Esophagus muscularis mucosa (tissue), 4 donors: ENCODE data around the gene TRIM74. TPM values are rescaled to one million over a fixed set of nuclear protein-coding genes. Genes with fewer than 3 reads are reported as not detected.
"Not testable (repeated sequence)": the region's sequence is repeated elsewhere in the genome, so short reads cannot be mapped to it uniquely, and the experiment has no call there.

Source experiments
- DNase-seq: peaks from one replicate; pipeline ENCODE4 v3.0.0-alpha.2; 2017; ENCODE audit errors: extremely low spot score
- H3K27ac ChIP-seq, 4 donors: fragments of 200-600 bp; sonication (generic); replicated peaks in 1 of 4; 1 replicate in 3 of 4; 2 replicates in 1 of 4; pipeline ENCODE4 v1.5.1; 2016 to 2019; ENCODE audit warnings: mild to moderate bottlenecking in 1 of 4
- H3K27me3 ChIP-seq, 4 donors: fragments of 200-600 bp; sonication (generic); one replicate each; pipeline versions ENCODE4 v1.5.1 to v1.6.0; 2016 to 2019
- H3K36me3 ChIP-seq, 4 donors: fragments of 200-600 bp; sonication (generic); one replicate each; pipeline ENCODE4 v1.5.1; 2016 to 2019
- H3K4me1 ChIP-seq, 4 donors: fragments of 200-600 bp; sonication (generic); one replicate each; pipeline ENCODE4 v1.5.1; 2016 to 2019
- H3K4me3 ChIP-seq, 4 donors: fragments of 200-600 bp; sonication (generic); 1 replicate in 2 of 4; 2 replicates in 2 of 4; pipeline ENCODE4 v1.5.1; 2016 to 2019; ENCODE audit warnings: mild to moderate bottlenecking in 4 of 4, moderate library complexity in 1 of 4
- H3K9me3 ChIP-seq, 4 donors: fragments of 200-600 bp; sonication (generic); 1 replicate in 3 of 4; 2 replicates in 1 of 4; pipeline ENCODE4 v1.5.1; 2016 to 2019
- WGBS: methylation state at CpG from one replicate; pipeline ENCODE4 v1.1.5; 2018; 5-methylcytosine and 5-hydroxymethylcytosine counted together
- intact Hi-C: fragments of 100-400 bp; cut with DNase I; formaldehyde crosslinking; loops from one replicate; pipeline ENCODE4 v1.15.1; 2023
- small RNA-seq, 3 donors: library from RNA; depleted of rRNA; stranded (forward); fragments of <200 nt; gene quantifications; one replicate each; pipeline ENCODE3, GENCODE V24; 2016
- total RNA-seq, 4 donors: library from RNA; depleted of rRNA; stranded (reverse); fragments of >200 nt; gene quantifications; one replicate each; pipeline versions ENCODE4 v1.1.0 to v1.2.1, GENCODE V29; 2016
- TF ChIP-seq, protein P1 (sequence below), 3 experiments: fragments of 200-600 bp in 2 of 3; fragments of 450-650 bp in 1 of 3; sonication (generic) in 2 of 3; IDR thresholded peaks; one replicate each; pipeline ENCODE4 v1.5.1; 2017 to 2019; ENCODE audit warnings: antibody characterized with exemption in 3 of 3, mild to moderate bottlenecking in 2 of 3, moderate library complexity in 1 of 3

Gene TRIM74
- total RNA-seq, 4 donors from 2014 or later: 1.2 TPM; not detected in 3

DNA sequence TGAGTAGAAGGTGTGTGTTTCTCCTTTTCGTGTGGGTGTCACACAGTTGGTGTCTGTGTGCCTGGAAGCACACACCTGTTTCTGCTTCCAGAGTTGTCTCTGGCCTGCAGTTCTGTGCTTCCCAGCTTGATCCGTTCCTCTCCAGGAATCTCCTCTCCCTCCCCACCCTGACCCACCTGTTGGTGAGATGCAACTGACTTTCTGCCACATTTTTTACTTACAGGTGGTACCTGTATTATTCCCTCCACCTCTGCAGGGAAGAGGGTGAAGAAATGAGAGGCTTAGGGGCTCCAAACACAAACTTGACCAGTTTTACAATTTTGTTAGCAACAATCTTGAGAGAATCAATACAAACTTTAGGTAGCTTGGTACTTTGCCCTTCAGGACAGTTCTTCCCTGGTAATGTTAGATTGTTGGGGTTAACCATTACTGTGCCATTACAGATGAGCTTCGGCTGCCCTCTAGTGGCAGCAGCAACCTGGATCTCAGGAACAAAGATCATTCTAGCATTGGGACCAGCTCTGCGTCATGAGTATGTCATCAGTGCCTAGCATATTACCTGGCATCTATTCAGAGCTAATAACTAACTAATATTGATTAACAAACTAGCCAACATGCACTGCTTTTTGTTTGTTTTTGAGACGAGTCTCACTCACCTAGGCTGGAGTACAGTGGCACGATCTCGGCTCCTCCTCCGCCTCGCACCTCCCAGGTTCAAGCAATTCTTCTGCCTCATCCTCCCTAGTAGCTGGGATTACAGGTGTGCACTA, 54.3 kb downstream of the TRIM74 start:
- TF ChIP-seq, protein P1, sequence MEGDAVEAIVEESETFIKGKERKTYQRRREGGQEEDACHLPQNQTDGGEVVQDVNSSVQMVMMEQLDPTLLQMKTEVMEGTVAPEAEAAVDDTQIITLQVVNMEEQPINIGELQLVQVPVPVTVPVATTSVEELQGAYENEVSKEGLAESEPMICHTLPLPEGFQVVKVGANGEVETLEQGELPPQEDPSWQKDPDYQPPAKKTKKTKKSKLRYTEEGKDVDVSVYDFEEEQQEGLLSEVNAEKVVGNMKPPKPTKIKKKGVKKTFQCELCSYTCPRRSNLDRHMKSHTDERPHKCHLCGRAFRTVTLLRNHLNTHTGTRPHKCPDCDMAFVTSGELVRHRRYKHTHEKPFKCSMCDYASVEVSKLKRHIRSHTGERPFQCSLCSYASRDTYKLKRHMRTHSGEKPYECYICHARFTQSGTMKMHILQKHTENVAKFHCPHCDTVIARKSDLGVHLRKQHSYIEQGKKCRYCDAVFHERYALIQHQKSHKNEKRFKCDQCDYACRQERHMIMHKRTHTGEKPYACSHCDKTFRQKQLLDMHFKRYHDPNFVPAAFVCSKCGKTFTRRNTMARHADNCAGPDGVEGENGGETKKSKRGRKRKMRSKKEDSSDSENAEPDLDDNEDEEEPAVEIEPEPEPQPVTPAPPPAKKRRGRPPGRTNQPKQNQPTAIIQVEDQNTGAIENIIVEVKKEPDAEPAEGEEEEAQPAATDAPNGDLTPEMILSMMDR (IDR thresholded peaks at IDR 0.05): peak; percentile 52 to 66 (median 62)
- not testable (repeated sequence) for H3K4me3 ChIP-seq, H3K9me3 ChIP-seq, H3K27me3 ChIP-seq, DNase-seq
- 56% methylated on average over 8 of the region's 9 CpGs for WGBS
- H3K4me1 ChIP-seq: peaks cover 0 to 34% (median 18%) of the 10 kb centered on the region in 4 donors
- intact Hi-C loops: loop anchor here (5.0 kb wide), 1 partner anchor 88 kb away; the partner anchor contains the start of gene TYW1B
- peaks cover 0 to 46% (median 34%) of the 10 kb centered on the region in 4 donors for H3K36me3 ChIP-seq
- peak overlapping the region in 1 of 4 donors; percentile 33 for H3K27ac ChIP-seq

DNA sequence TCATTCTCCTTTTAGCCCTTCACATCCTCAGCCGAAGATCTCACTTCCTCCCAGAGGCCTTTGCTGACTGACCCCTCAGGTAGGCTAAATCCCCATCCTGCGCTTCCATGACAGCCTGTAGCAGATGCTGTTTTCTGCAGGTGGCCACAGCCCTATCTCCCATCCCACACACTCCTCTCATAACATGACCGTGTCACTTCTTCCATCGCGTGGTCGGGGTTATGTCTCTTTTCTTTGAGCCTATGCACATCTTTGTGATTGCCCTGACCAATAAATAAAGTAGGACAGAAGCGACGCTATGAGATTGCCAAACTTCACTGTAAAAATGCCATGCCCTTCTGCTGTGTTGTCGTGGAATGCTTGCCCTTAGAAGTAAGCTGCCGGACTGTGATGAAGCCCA, 55.5 kb downstream of the TRIM74 start:
- H3K9me3 ChIP-seq, H3K27me3 ChIP-seq, intact Hi-C loops, DNase-seq, H3K27ac ChIP-seq, H3K4me3 ChIP-seq: not testable (repeated sequence)
- 81% methylated on average over 10 of the region's 10 CpGs for WGBS
- Histone ChIP-seq H3K36me3 (peaks cover 0 to 46% (median 34%) of the 10 kb centered on the region in 4 donors), H3K4me1 (peaks cover 0 to 24% (median 9%) of the 10 kb centered on the region in 4 donors)

DNA sequence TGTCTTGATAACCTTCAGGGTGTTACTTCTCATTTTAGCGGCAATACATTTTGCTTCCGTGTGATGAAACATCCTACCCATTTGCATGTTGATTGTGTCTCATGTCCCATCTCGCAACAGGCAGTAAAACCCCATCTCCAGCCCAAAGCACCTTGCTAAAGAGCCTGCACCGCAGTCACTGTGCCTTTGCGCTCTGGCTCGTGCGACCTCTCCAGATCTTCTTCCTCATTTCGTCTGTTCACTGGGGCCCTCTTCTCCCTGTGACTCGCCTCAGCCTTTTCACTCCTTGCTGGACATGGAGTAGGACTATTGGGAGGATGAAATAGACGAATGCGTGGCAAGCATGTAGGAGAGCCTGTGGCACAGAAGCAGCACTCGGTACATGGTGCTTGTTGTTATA, 57.9 kb downstream of the TRIM74 start:
- H3K9me3 ChIP-seq, H3K4me3 ChIP-seq, H3K27me3 ChIP-seq, DNase-seq, H3K27ac ChIP-seq, intact Hi-C loops: not testable (repeated sequence)
- WGBS: 83% methylated on average over 10 of the region's 12 CpGs
- Histone ChIP-seq H3K36me3 (peaks cover 0 to 48% (median 31%) of the 10 kb centered on the region in 4 donors), H3K4me1 (peaks cover 0 to 15% (median 9%) of the 10 kb centered on the region in 4 donors)

Small RNA genes lying within 50 kb of the gene (small RNA-seq; reads per million reads assigned to genes)
- 0 reads per million in 3 donors for gene RF00019

Other genes starting within 250 kb of the TRIM74 start
- 1 to 10 TPM in 3 of 4 donors, under 1 TPM in 1; 0.99 to 4.3 (median 1.5) TPM for gene TYW1B, start 141.3 kb downstream of the TRIM74 start, total RNA-seq
- gene POM121, start 44.4 kb downstream of the TRIM74 start, total RNA-seq: 10 to 100 TPM; 15.6 to 26.2 (median 17.2) TPM
- gene SPDYE8, start 60.3 kb upstream of the TRIM74 start, total RNA-seq: not detected
- gene SPDYE11, start 88.4 kb upstream of the TRIM74 start, total RNA-seq: not detected
- gene SPDYE9, start 116.6 kb upstream of the TRIM74 start, total RNA-seq: not detected